Stomach (tissue), 4 donors: ENCODE results near the gene BCAS3.

ENCODE experiments used
- POLR2A ChIP-seq, 4 donors: fragments of 450-650 bp; IDR thresholded peaks; one replicate each; pipeline ENCODE4 v1.6.1; 2016; ENCODE audit warnings: antibody characterized with exemption in 4 of 4, control low read depth in 2 of 4, mild to moderate bottlenecking in 1 of 4, moderate library complexity in 1 of 4
- TF ChIP-seq, protein P1 (sequence below), 7 experiments: fragments of 450-650 bp in 4 of 7; fragments of 200-600 bp in 3 of 7; sonication (generic) in 3 of 7; IDR thresholded peaks; one replicate each; pipeline ENCODE4 v1.5.1; 2016 to 2019; ENCODE audit warnings: antibody characterized with exemption in 7 of 7, control low read depth in 2 of 7, mild to moderate bottlenecking in 1 of 7

DNA sequence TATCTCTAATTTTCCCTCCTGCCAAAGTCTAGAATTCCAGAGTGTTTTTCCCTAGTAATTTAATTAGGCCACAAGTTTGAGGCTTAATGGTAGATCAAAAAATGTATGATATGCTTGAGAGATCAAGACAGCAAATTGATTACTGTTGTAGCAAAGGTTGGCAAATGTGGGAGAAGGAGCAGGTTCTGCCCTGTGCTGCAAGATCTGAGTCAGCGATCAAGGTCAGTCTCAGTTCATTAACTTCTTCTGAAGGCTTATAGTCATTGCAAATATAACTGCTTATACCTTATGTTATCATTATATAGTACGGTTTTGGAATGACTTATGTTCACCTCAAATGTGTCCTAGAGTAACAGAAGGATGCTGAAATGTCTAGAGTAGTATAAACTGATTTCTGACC lies 490.9 kb downstream of the BCAS3 start:
- TF ChIP-seq, protein P1, sequence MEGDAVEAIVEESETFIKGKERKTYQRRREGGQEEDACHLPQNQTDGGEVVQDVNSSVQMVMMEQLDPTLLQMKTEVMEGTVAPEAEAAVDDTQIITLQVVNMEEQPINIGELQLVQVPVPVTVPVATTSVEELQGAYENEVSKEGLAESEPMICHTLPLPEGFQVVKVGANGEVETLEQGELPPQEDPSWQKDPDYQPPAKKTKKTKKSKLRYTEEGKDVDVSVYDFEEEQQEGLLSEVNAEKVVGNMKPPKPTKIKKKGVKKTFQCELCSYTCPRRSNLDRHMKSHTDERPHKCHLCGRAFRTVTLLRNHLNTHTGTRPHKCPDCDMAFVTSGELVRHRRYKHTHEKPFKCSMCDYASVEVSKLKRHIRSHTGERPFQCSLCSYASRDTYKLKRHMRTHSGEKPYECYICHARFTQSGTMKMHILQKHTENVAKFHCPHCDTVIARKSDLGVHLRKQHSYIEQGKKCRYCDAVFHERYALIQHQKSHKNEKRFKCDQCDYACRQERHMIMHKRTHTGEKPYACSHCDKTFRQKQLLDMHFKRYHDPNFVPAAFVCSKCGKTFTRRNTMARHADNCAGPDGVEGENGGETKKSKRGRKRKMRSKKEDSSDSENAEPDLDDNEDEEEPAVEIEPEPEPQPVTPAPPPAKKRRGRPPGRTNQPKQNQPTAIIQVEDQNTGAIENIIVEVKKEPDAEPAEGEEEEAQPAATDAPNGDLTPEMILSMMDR (IDR thresholded peaks at IDR 0.05): no peak
- TF ChIP-seq POLR2A (IDR thresholded peaks at IDR 0.05): no peak
